ENCODE measurements around the gene ADGRL3. TPM values are rescaled to one million over a fixed set of nuclear protein-coding genes. Genes with fewer than 3 reads are reported as not detected.

ADGRL3 gene
- total and polyA plus RNA-seq, 7 donors: 0.06 to 2.8 (median 0.42) TPM

GRCh38 chr4:61588621-61589402, 388.7 kb downstream of the ADGRL3 start:
- Histone ChIP-seq H3K36me3 (ENCODE audit: insufficient read depth in 1 of 2, low read depth in 1 of 2) (no peaks in the 10 kb centered on the region), H3K4me1 (no peaks in the 10 kb centered on the region), H3K4me3 (no peak overlapping the region), H3K27me3 (ENCODE audit: insufficient read depth in 3 of 3, low read length in 2 of 3) (no peaks in the 10 kb centered on the region), H3K9me3 (no peaks in the 10 kb centered on the region), H3K27ac (no peak overlapping the region)
- TF ChIP-seq CTCF (IDR thresholded peaks at IDR 0.05): no peak
- 75 to 80% (median 80%) methylated on average over 5 of the region's 5 CpGs for WGBS, 3 donors
- intact Hi-C loops (cut with DNase I): no loop called here
- DNase-seq: no peak
- ATAC-seq: no peak

GRCh38 chr4:61590881-61591280, 390.8 kb downstream of the ADGRL3 start:
- WGBS, 3 donors: 89 to 93% (median 89%) methylated on average over 5 of the region's 5 CpGs
- Histone ChIP-seq H3K4me1 (no peaks in the 10 kb centered on the region), H3K36me3 (ENCODE audit: insufficient read depth in 1 of 2, low read depth in 1 of 2) (no peaks in the 10 kb centered on the region), H3K9me3 (no peaks in the 10 kb centered on the region), H3K27ac (no peak overlapping the region), H3K4me3 (no peak overlapping the region), H3K27me3 (ENCODE audit: insufficient read depth in 3 of 3, low read length in 2 of 3) (no peaks in the 10 kb centered on the region)
- intact Hi-C loops (cut with DNase I): no loop called here
- ATAC-seq (no peak), DNase-seq (no peak)
- no peak for TF ChIP-seq CTCF (IDR thresholded peaks at IDR 0.05)

- TF ChIP-seq CTCF (IDR thresholded peaks at IDR 0.05): no peak
- Histone ChIP-seq H3K27me3 (ENCODE audit: insufficient read depth in 3 of 3, low read length in 2 of 3) (no peaks in the 10 kb centered on the region), H3K9me3 (no peaks in the 10 kb centered on the region), H3K4me3 (no peak overlapping the region), H3K4me1 (no peaks in the 10 kb centered on the region), H3K27ac (no peak overlapping the region), H3K36me3 (ENCODE audit: insufficient read depth in 1 of 2, low read depth in 1 of 2) (no peaks in the 10 kb centered on the region)
- ATAC-seq (no peak), DNase-seq (no peak)
- intact Hi-C loops (cut with DNase I): no loop called here
- WGBS, 3 donors: 66 to 77% (median 70%) methylated on average over 5 of the region's 5 CpGs
These were observed 396.6 kb downstream of the ADGRL3 start for GRCh38 chr4:61596606-61597340.

- DNase-seq (no peak), ATAC-seq (no peak)
- TF ChIP-seq CTCF (IDR thresholded peaks at IDR 0.05): no peak
- Histone ChIP-seq H3K36me3 (ENCODE audit: insufficient read depth in 1 of 2, low read depth in 1 of 2) (no peaks in the 10 kb centered on the region), H3K9me3 (no peaks in the 10 kb centered on the region), H3K27ac (no peak overlapping the region), H3K4me3 (no peak overlapping the region), H3K27me3 (ENCODE audit: insufficient read depth in 3 of 3, low read length in 2 of 3) (no peaks in the 10 kb centered on the region), H3K4me1 (no peaks in the 10 kb centered on the region)
- WGBS, 3 donors: 91 to 95% (median 91%) methylated on average over 3 of the region's 3 CpGs
- intact Hi-C loops (cut with DNase I): no loop called here
These were observed 403.0 kb downstream of the ADGRL3 start for GRCh38 chr4:61603086-61603485.

Data from psoas muscle (tissue), 8 donors.